ENCODE data around the gene TPI1. TPM values are rescaled to one million over a fixed set of nuclear protein-coding genes. Genes with fewer than 3 reads are reported as not detected.

The TPI1 gene
- total and polyA plus RNA-seq, 2 of the 8 experiments (the other 6 are each of a cell fraction or from before 2014, with no cell fraction given), result 910 to 3,018 TPM

GRCh38 chr12:6830999-6831398 lies 36.3 kb upstream of the TPI1 start (continued):
- TF ChIP-seq FOSL1 (IDR thresholded peaks at IDR 0.05; ENCODE audit: insufficient read depth, low read depth, low read length) (no peak), SUZ12 (IDR thresholded peaks at IDR 0.05; ENCODE audit: low read length) (no peak), YY1 (IDR thresholded peaks at IDR 0.05; ENCODE audit: low read depth, low read length) (no peak), RBBP5 (IDR thresholded peaks at IDR 0.05; ENCODE audit: borderline replicate concordance, low read depth, low read length) (no peak)

All from H1 (cell line).